Hair follicle dermal papilla cell (primary cell): ENCODE results near the gene NBL1. TPM values are rescaled to one million over a fixed set of nuclear protein-coding genes. Genes with fewer than 3 reads are reported as not detected.

Experiments used
- total RNA-seq: library from RNA; depleted of rRNA; stranded (reverse); fragments of >200 nt; gene quantifications from 2 replicates; pipeline ENCODE4 v1.2.3, GENCODE V29; 2012

Gene NBL1
- 70.7 and 105 TPM in 2 replicates for total RNA-seq

GRCh38 chr1:19643602-19644394 lies at the start of gene NBL1:
NBL1 (plus strand) TSS chr1:19644311; CDS start chr1:19655031, 10,720 bp downstream.

GRCh38 chr1:19664453-19665185 lies 20.5 kb downstream of the NBL1 start, which contains the start of gene HTR6:
HTR6 (plus strand) TSS chr1:19664875; CDS start chr1:19665754, 879 bp downstream.

Other genes starting within 250 kb of the NBL1 start
- 186 and 205 TPM in 2 replicates for gene CAPZB, start 158.8 kb upstream of the NBL1 start, total RNA-seq
- gene HTR6, start 20.6 kb downstream of the NBL1 start, total RNA-seq, result 0.12 TPM in 1 of 2 replicates, not detected in the other
- 28.3 and 30.7 TPM in 2 replicates for gene TMCO4, start 155.6 kb downstream of the NBL1 start, total RNA-seq
- gene RNF186, start 171.0 kb downstream of the NBL1 start, total RNA-seq, result not detected in 2 replicates
- 3.2 and 4.9 TPM in 2 replicates for gene OTUD3, start 238.1 kb downstream of the NBL1 start, total RNA-seq